Neural cell (in vitro differentiated cells): ENCODE results near the gene NES. TPM values are rescaled to one million over a fixed set of nuclear protein-coding genes. Genes with fewer than 3 reads are reported as not detected.

Experiments
- H2AFZ ChIP-seq: fragments of 200-600, 300-800 bp; sonication (generic), shearing (Covaris generic); 2 replicates; pipeline ENCODE4 v1.6.0; 2014; ENCODE audit warnings: low read depth, mild to moderate bottlenecking, antibody characterized with exemption, low read length, moderate library complexity
- H3F3A ChIP-seq: fragments of 200-600 bp; shearing (Covaris generic); 2 replicates; pipeline ENCODE4 v1.6.1; 2016; ENCODE audit warnings: mild to moderate bottlenecking, moderate library complexity, mixed read lengths, antibody characterized with exemption, low read length; ENCODE audit not compliant: insufficient read depth, poor library complexity, severe bottlenecking
- H3K27ac ChIP-seq: fragments of 200-600, 300-800 bp; sonication (generic), shearing (Covaris generic); 2 replicates; pipeline ENCODE4 v1.5.1; 2014; ENCODE audit warnings: mild to moderate bottlenecking, low read length, moderate library complexity
- H3K27me3 ChIP-seq: fragments of 300-800, 200-600 bp; sonication (generic), shearing (Covaris generic); 2 replicates; pipeline ENCODE4 v1.6.0; 2014; ENCODE audit warnings: mild to moderate bottlenecking, low read depth, low read length, moderate library complexity; ENCODE audit not compliant: insufficient read depth
- H3K36me3 ChIP-seq: fragments of 300-800, 200-600 bp; sonication (generic), shearing (Covaris generic); 2 replicates; pipeline ENCODE4 v1.5.1; 2014; ENCODE audit warnings: mild to moderate bottlenecking, antibody characterized with exemption, low read length, moderate library complexity; ENCODE audit not compliant: insufficient read depth
- H3K4me2 ChIP-seq: fragments of 300-800, 200-600 bp; sonication (generic), shearing (Covaris generic); 2 replicates; pipeline ENCODE4 v1.6.0; 2014; ENCODE audit warnings: mild to moderate bottlenecking, low read length
- H3K4me3 ChIP-seq: fragments of 300-800, 200-600 bp; sonication (generic), shearing (Covaris generic); 2 replicates; pipeline ENCODE4 v1.5.1; 2014; ENCODE audit warnings: mild to moderate bottlenecking, low read length, moderate library complexity
- H3K79me2 ChIP-seq: fragments of 200-600 bp; shearing (Covaris generic); replicated peaks from 2 replicates; pipeline ENCODE4 v1.6.0; 2014; ENCODE audit warnings: mild to moderate bottlenecking, low read length, moderate library complexity; ENCODE audit not compliant: insufficient read depth
- H3K9ac ChIP-seq: fragments of 300-800, 200-600 bp; sonication (generic), shearing (Covaris generic); 2 replicates; pipeline ENCODE4 v1.6.1; 2016; ENCODE audit warnings: mild to moderate bottlenecking, low read length, mixed read lengths
- H3K9me2 ChIP-seq: fragments of 200-600 bp; shearing (Covaris generic); 2 replicates; pipeline ENCODE4 v1.6.1; 2016; ENCODE audit warnings: mild to moderate bottlenecking, low read length, mixed read lengths; ENCODE audit not compliant: insufficient read depth
- H3K9me3 ChIP-seq: fragments of 200-600, 300-800 bp; sonication (generic), shearing (Covaris generic); 2 replicates; pipeline ENCODE4 v1.6.1; 2016; ENCODE audit warnings: mild to moderate bottlenecking, mixed run types, low read length, moderate library complexity, mixed read lengths
- H4K20me1 ChIP-seq: fragments of 200-600 bp; shearing (Covaris generic); 2 replicates; pipeline ENCODE4 v1.6.1; 2016; ENCODE audit warnings: mild to moderate bottlenecking, mixed run types; ENCODE audit not compliant: insufficient read depth
- EP300 ChIP-seq: fragments of 450-650 bp; conservative IDR thresholded peaks from 2 replicates; pipeline ENCODE4 v1.6.1; 2014; ENCODE audit warnings: antibody characterized with exemption, mild to moderate bottlenecking, moderate library complexity; ENCODE audit not compliant: poor library complexity, severe bottlenecking
- EZH2 ChIP-seq: fragments of 200-600, 300-800 bp; shearing (Covaris generic), sonication (generic); IDR thresholded peaks from 2 replicates; pipeline ENCODE4 v1.6.1; 2014; ENCODE audit warnings: antibody characterized with exemption, low read length, borderline replicate concordance, mild to moderate bottlenecking; ENCODE audit not compliant: insufficient read depth, poor library complexity, severe bottlenecking
- MXI1 ChIP-seq: fragments of 450-650 bp; conservative IDR thresholded peaks from 2 replicates; pipeline ENCODE4 v1.6.1; 2014; ENCODE audit warnings: antibody characterized with exemption, mild to moderate bottlenecking; ENCODE audit not compliant: poor library complexity, severe bottlenecking
- POLR2AphosphoS5 ChIP-seq: IDR thresholded peaks from 2 replicates; pipeline ENCODE4 v1.6.1; 2012
- RAD21 ChIP-seq: fragments of 450-650 bp; conservative IDR thresholded peaks from 2 replicates; pipeline ENCODE4 v1.6.1; 2014; ENCODE audit warnings: antibody characterized with exemption, mild to moderate bottlenecking, moderate library complexity
- SMC3 ChIP-seq: fragments of 450-650 bp; conservative IDR thresholded peaks from 2 replicates; pipeline ENCODE4 v1.6.1; 2014; ENCODE audit warnings: antibody characterized with exemption, mild to moderate bottlenecking, moderate library complexity; ENCODE audit not compliant: poor library complexity
- TAF1 ChIP-seq: IDR thresholded peaks from 2 replicates; pipeline ENCODE4 v1.6.1; 2012; ENCODE audit warnings: low read depth
- polyA plus RNA-seq: library from polyadenylated mRNA; depleted of rRNA; stranded (reverse); fragments of >200 nt; gene quantifications from 2 replicates; pipeline ENCODE4 v1.2.3, GENCODE V29; 2014
- TF ChIP-seq, protein P1 (sequence below): IDR thresholded peaks from 2 replicates; pipeline ENCODE4 v1.6.1; 2012; ENCODE audit warnings: borderline replicate concordance
- TF ChIP-seq, protein P2 (sequence below): fragments of 450-650 bp; IDR thresholded peaks from 2 replicates; pipeline ENCODE4 v1.5.1; 2014; ENCODE audit warnings: antibody characterized with exemption, mild to moderate bottlenecking, moderate library complexity; ENCODE audit not compliant: poor library complexity, severe bottlenecking

NES gene
- polyA plus RNA-seq, 1 donor from 2014 or later: 9.9 TPM

DNA sequence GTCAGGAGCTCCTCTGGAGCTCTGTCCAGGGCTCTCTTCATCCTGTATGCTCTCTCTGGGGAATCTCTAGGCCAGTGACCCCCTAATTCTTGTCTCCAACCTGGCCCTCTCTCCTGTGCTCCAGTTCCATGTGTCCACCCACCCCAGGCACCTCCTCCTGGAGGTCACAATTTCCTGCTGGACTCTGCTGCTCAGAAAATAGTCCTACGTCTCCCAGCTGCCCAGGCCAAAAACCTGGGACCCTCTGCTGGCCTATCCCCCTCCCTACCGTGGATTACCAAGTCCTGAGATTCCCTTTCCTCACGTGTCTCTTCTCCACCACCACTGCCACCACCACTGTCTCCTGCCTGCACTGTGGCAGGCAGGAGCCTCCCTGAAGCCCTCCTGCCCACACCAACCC is 11.7 kb downstream of the NES start:
- H3K4me3 ChIP-seq: no peak overlapping the region
- no peaks in the 10 kb centered on the region for H3K79me2 ChIP-seq
- no peak overlapping the region for H2AFZ ChIP-seq
- TF ChIP-seq, protein P1, sequence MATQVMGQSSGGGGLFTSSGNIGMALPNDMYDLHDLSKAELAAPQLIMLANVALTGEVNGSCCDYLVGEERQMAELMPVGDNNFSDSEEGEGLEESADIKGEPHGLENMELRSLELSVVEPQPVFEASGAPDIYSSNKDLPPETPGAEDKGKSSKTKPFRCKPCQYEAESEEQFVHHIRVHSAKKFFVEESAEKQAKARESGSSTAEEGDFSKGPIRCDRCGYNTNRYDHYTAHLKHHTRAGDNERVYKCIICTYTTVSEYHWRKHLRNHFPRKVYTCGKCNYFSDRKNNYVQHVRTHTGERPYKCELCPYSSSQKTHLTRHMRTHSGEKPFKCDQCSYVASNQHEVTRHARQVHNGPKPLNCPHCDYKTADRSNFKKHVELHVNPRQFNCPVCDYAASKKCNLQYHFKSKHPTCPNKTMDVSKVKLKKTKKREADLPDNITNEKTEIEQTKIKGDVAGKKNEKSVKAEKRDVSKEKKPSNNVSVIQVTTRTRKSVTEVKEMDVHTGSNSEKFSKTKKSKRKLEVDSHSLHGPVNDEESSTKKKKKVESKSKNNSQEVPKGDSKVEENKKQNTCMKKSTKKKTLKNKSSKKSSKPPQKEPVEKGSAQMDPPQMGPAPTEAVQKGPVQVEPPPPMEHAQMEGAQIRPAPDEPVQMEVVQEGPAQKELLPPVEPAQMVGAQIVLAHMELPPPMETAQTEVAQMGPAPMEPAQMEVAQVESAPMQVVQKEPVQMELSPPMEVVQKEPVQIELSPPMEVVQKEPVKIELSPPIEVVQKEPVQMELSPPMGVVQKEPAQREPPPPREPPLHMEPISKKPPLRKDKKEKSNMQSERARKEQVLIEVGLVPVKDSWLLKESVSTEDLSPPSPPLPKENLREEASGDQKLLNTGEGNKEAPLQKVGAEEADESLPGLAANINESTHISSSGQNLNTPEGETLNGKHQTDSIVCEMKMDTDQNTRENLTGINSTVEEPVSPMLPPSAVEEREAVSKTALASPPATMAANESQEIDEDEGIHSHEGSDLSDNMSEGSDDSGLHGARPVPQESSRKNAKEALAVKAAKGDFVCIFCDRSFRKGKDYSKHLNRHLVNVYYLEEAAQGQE: no peak
- TF ChIP-seq POLR2AphosphoS5 (no peak), SMC3 (no peak)
- no peak overlapping the region for H3K27ac ChIP-seq
- no peaks in the 10 kb centered on the region for H3K27me3 ChIP-seq
- H3K9ac ChIP-seq: no peak overlapping the region
- no peaks in the 10 kb centered on the region for H3K9me3 ChIP-seq
- no peak overlapping the region for H3K4me2 ChIP-seq
- no peaks in the 10 kb centered on the region for H3F3A ChIP-seq
- no peaks in the 10 kb centered on the region for H3K36me3 ChIP-seq
- H3K9me2 ChIP-seq: no peaks in the 10 kb centered on the region
- no peaks in the 10 kb centered on the region for H4K20me1 ChIP-seq

DNA sequence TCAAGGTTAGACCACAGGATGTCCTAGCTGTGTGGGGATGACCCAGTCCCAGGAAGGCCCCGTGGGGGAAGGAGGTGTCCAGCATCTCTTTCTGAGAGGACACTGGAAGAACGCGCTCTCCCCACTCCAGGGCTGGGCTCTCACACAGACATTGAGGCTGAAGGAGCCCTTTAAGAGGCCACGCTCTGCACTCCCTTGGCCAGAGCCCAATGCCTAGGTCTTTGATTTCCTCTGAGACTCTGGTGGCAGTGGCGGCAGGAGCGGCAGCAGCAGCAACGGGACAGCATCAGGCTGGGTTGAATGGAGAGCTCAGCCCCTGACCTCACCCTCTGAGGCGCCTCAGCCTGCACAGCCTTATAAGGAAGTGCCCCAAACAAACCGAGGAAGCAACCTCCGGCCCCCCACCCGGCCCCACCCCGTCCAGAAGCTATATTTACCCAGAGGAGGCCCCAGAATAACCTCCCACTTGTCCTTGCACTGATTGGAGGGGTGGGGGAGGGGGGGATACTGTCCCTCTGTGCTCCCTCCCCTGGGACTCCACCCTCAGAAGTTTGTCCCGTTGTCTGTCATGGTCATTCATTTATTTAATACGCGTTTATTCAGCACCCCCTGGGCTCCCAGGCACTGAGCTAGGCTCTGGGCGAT is 12.3 kb downstream of the NES start:
- H3K27ac ChIP-seq: no peak overlapping the region

DNA sequence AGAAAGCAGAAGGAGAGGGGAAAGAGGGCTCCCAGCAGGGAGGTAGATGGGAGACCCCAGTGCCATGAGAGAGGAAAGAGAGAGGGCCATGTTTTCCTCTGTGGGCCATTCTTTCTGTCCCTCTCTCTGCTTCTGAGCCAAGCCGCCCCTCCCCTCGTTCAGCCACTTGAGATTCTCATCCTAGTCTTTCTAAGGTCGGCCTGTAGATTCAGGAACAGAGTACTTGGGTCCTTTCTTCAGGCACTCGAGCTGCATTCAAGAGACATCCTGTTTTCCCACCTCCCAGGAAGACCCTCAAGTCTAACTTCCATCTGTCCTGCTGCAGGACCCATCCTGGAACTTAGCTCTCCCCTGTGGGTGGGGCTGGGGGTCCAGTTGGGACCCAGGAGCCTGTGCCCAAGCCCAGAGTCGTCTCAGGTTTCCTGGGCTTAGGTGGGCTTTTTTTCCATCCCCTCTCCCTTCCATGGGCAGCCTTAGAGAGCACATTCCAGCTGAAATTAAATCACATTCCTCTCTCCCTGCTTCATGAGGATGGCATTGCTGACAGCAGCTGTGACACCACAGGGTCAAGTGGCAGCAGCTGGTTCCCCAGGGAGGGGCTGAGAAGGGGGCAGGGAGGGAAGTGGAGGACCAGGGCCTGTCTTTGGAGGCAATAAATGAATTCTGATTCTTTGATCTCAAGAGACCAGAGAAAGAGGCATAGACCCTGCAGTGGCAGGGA is 13.0 kb downstream of the NES start:
- H3K9me3 ChIP-seq: no peaks in the 10 kb centered on the region
- no peak overlapping the region for H3K4me2 ChIP-seq
- no peaks in the 10 kb centered on the region for H3F3A ChIP-seq
- no peaks in the 10 kb centered on the region for H3K79me2 ChIP-seq
- H4K20me1 ChIP-seq: no peaks in the 10 kb centered on the region
- no peaks in the 10 kb centered on the region for H3K36me3 ChIP-seq
- H3K9me2 ChIP-seq: no peaks in the 10 kb centered on the region
- no peak overlapping the region for H3K4me3 ChIP-seq
- no peak overlapping the region for H3K27ac ChIP-seq
- no peak overlapping the region for H3K9ac ChIP-seq
- no peaks in the 10 kb centered on the region for H3K27me3 ChIP-seq
- TF ChIP-seq MXI1 (no peak), EP300 (no peak), EZH2 (no peak), RAD21 (no peak), TAF1 (no peak), POLR2AphosphoS5 (no peak), SMC3 (no peak)
- TF ChIP-seq, protein P2, sequence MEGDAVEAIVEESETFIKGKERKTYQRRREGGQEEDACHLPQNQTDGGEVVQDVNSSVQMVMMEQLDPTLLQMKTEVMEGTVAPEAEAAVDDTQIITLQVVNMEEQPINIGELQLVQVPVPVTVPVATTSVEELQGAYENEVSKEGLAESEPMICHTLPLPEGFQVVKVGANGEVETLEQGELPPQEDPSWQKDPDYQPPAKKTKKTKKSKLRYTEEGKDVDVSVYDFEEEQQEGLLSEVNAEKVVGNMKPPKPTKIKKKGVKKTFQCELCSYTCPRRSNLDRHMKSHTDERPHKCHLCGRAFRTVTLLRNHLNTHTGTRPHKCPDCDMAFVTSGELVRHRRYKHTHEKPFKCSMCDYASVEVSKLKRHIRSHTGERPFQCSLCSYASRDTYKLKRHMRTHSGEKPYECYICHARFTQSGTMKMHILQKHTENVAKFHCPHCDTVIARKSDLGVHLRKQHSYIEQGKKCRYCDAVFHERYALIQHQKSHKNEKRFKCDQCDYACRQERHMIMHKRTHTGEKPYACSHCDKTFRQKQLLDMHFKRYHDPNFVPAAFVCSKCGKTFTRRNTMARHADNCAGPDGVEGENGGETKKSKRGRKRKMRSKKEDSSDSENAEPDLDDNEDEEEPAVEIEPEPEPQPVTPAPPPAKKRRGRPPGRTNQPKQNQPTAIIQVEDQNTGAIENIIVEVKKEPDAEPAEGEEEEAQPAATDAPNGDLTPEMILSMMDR: no peak
- TF ChIP-seq, protein P1: no peak
- H2AFZ ChIP-seq: no peak overlapping the region

More for the DNA sequence above, 12.3 kb downstream of the NES start:
- Histone ChIP-seq H3K27me3 (no peaks in the 10 kb centered on the region), H3K9ac (no peak overlapping the region), H3K4me2 (no peak overlapping the region), H3K9me2 (no peaks in the 10 kb centered on the region), H3K79me2 (no peaks in the 10 kb centered on the region), H3K36me3 (no peaks in the 10 kb centered on the region), H3K4me3 (no peak overlapping the region), H3K9me3 (no peaks in the 10 kb centered on the region), H2AFZ (no peak overlapping the region), H4K20me1 (no peaks in the 10 kb centered on the region), H3F3A (no peaks in the 10 kb centered on the region)
- no peak for TF ChIP-seq TAF1
